Adrenal gland (tissue), 5 donors: ENCODE results near the gene BCAR3.

Experiments used
- CTCF ChIP-seq, 6 experiments: fragments of 450-650 bp in 4 of 6; fragments of 200-600 bp in 2 of 6; sonication (generic) in 1 of 6; IDR thresholded peaks; 1 replicate in 5 of 6; 2 replicates in 1 of 6; pipeline versions ENCODE4 v1.5.1 to v1.8.0; 2016 to 2021; ENCODE audit warnings: antibody characterized with exemption in 6 of 6, mild to moderate bottlenecking in 2 of 6, moderate library complexity in 1 of 6
- POLR2A ChIP-seq, 2 donors: fragments of 450-650 bp; IDR thresholded peaks; one replicate each; pipeline ENCODE4 v1.6.1; 2017; ENCODE audit warnings: antibody characterized with exemption in 2 of 2, mild to moderate bottlenecking in 2 of 2, moderate library complexity in 1 of 2
- donor health status: DM: no; HTN: no; CAD: no.

- no peak for TF ChIP-seq CTCF (IDR thresholded peaks at IDR 0.05)
- TF ChIP-seq POLR2A (IDR thresholded peaks at IDR 0.05): no peak
Observed at GRCh38 chr1:93605026-93605568, 76.5 kb downstream of the BCAR3 start.
